NB4 (cell line): ENCODE data around the gene CBLB.

Source experiments
- DNase-seq: peaks from one replicate; pipeline ENCODE4 v3.0.0; 2010; ENCODE audit warnings: low read depth
- H3K4me3 ChIP-seq: one replicate; pipeline ENCODE4 v1.5.1; 2011; ENCODE audit warnings: mild to moderate bottlenecking, low read depth, low read length, moderate library complexity
- MAX ChIP-seq: IDR thresholded peaks from 2 replicates; pipeline ENCODE4 v1.6.1; 2011; ENCODE audit warnings: low read depth, low read length
- MYC ChIP-seq: IDR thresholded peaks from 2 replicates; pipeline ENCODE4 v1.6.1; 2011; ENCODE audit warnings: low read depth, low read length
- POLR2A ChIP-seq: IDR thresholded peaks from 2 replicates; pipeline ENCODE4 v1.6.1; 2011; ENCODE audit warnings: mild to moderate bottlenecking; ENCODE audit not compliant: insufficient read length; ENCODE audit errors: extremely low read depth
- TF ChIP-seq, protein P1 (sequence below): IDR thresholded peaks from one replicate; pipeline ENCODE4 v1.5.1; 2012; ENCODE audit warnings: low read depth, low read length

Gene CBLB

DNA sequence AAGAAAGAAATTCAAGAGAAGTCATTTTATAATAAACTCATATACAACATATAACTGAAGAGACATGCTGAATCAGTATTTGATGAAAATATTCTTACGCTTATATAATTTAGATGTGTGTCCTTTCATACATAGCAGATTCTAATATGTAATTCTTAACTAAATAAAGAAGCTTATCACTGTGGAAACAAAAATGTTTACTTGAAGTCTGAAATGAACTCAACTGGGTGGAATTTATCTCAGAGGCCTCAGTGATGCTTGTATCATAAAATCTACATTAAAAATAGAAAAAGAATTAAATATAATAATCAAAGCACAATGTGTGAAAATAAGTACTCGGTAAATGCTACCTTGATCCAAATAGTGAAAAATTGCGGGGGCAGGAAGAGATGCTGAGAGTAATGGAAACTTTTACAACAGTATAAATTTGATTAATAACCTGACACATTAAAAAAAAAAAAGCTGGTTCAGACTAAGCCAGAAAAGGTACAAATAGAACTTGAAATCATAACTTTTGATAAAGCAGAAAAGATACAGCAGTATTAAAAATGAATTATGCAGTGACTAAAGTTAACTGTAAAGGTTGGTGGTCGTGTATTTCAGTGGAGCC is 12.0 kb upstream of the CBLB start:
- DNase-seq = no peak
- TF ChIP-seq, protein P1, sequence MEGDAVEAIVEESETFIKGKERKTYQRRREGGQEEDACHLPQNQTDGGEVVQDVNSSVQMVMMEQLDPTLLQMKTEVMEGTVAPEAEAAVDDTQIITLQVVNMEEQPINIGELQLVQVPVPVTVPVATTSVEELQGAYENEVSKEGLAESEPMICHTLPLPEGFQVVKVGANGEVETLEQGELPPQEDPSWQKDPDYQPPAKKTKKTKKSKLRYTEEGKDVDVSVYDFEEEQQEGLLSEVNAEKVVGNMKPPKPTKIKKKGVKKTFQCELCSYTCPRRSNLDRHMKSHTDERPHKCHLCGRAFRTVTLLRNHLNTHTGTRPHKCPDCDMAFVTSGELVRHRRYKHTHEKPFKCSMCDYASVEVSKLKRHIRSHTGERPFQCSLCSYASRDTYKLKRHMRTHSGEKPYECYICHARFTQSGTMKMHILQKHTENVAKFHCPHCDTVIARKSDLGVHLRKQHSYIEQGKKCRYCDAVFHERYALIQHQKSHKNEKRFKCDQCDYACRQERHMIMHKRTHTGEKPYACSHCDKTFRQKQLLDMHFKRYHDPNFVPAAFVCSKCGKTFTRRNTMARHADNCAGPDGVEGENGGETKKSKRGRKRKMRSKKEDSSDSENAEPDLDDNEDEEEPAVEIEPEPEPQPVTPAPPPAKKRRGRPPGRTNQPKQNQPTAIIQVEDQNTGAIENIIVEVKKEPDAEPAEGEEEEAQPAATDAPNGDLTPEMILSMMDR = no peak
- TF ChIP-seq MYC (no peak), POLR2A (no peak)
- no peak overlapping the region for H3K4me3 ChIP-seq

DNA sequence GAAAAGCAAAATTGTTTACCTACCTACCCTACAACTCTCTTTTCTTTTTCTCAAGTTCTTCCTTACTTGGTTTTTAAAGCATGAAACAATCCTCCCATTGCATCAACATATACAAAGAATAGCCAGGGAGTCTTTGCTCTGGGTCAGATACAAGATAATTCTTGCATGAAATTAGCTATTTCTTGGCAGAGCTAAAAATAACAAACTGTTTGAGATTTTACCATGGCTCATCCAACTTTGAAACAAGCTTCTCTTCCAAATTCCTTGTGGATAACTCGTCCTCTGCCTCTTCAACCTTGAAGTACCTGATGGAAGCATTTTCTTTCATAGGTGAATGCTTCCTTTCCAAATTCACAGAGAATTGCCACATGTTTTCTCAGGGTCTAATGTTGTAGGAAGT is 9.2 kb upstream of the CBLB start:
- H3K4me3 ChIP-seq = no peak overlapping the region
- TF ChIP-seq MAX (no peak), MYC (no peak), POLR2A (no peak)
- TF ChIP-seq, protein P1 = no peak
- no peak for DNase-seq

GRCh38 chr3:105877336-105877910 is 8.6 kb upstream of the CBLB start:
- no peak for DNase-seq
- no peak overlapping the region for H3K4me3 ChIP-seq
- TF ChIP-seq, protein P1 = no peak
- TF ChIP-seq MAX (no peak), MYC (no peak), POLR2A (no peak)

DNA sequence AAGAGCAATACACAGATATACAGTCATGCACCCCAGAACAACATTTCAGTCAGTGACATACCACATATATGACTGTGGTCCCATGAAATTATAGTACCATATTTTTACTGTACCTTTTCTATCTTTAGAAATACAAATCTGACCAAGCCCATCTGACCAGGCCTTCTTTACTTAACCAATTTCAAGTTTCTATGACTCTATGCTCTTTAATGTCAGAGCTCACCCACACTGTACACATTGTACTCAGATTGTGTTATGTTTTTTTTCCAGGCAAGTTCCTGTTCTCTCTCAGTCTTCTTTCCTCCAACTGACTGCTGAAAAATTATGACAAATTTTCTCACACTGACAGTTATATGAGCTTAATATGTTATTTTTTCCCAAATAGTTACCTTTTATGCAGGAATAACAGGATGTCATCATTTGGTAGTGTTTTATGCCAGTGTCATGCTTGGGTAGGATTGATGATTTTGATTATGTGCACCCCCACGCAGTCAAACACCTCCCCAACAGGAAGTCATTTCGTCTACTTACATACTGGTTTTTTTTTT is 8.0 kb upstream of the CBLB start:
- no peak overlapping the region for H3K4me3 ChIP-seq
- TF ChIP-seq, protein P1 = no peak
- TF ChIP-seq POLR2A = no peak
- TF ChIP-seq MYC = no peak
- TF ChIP-seq MAX = no peak
- no peak for DNase-seq

DNA sequence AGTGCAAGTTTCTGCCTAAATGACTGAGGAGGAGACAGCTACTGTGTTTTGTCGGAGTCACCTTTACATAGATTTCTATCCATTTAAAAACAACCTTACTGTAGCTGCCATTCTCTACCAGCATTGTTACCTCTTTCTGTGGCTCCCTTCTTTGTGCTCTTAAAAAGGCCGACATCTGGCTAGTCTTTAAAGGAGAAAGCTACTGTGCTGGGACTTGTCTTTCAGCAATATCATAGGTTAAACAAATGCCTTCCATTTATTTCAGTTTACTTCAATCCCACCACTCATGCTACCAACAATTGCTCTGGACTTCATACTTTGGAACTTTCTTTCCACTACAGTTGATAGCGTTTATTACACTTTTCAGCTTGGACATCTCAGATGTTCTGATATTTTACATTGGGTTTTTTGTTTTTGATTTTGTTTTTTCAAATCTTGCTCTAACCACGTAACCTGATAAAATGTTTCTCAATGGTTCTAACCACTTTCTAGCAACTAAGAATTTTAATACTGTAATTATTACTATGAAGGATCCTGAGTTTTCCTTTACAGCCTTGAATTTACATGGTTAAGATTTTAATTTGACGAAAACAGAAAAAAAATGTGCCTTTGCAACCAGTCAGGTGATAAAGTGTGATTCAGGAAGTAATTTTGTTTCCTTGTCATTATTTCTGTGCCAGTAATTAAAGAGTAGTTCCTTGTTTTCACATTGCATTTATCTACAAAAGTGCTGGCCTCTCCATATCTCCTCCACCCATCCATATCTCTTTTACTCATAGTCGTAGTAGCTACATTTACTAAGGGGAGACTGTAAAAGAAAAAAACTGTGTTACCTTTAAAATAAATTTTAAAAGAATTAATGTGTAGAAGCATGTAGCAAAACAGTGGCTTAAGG is 1.3 kb upstream of the CBLB start:
- peak overlapping the region; percentile 83 for H3K4me3 ChIP-seq
- TF ChIP-seq MAX (no peak), MYC (no peak), POLR2A (no peak)
- TF ChIP-seq, protein P1 = no peak
- DNase-seq = no peak
